HepG2 (cell line): Measurements from ENCODE around the gene MYO3B. TPM values are rescaled to one million over a fixed set of nuclear protein-coding genes. Genes with fewer than 3 reads are reported as not detected.

Experiments used
- ATAC-seq: fragments of 200-7000 bp; cut with Tn5 transposase; 3 replicates; pipeline ENCODE4 v1.9.1; 2020; ENCODE audit warnings: mild to moderate bottlenecking, moderate library complexity
- BruUV-seq: library from RNA; stranded (reverse); fragments of 400-500 nt; replicated peaks from 2 replicates; lab custom pipeline; 2021; lab: Mats Ljungman, UMichigan
- CTCF ChIA-PET: fragments of 300-600 bp; formaldehyde crosslinking; extraction: SDS; loops from one replicate; lab custom pipeline; 2021; ENCODE audit warnings: low total read pairs, inconsistent platforms, low intra/inter-chr PET ratio; lab: Yijun Ruan, JAX
- POLR2A ChIA-PET: fragments of 350-600 bp; sonication (Branson Sonifier 250); formaldehyde crosslinking; loops from one replicate; lab custom pipeline; 2020; ENCODE audit warnings: antibody characterized with exemption, inconsistent platforms; lab: Yijun Ruan, JAX
- DNase-seq: peaks from one replicate; pipeline ENCODE4 v3.0.0-alpha.2; 2015; ENCODE audit warnings: low spot score
- FAIRE-seq: peaks from 3 replicates; lab custom pipeline; 2011; peaks lifted over from hg19 to GRCh38; lab: Jason Lieb, UNC
- H2AFZ ChIP-seq: one replicate; pipeline ENCODE4 v1.6.1; 2011; ENCODE audit warnings: low read length, inconsistent platforms
- H3K27ac ChIP-seq: fragments of 300-600 bp; 3 replicates; pipeline ENCODE4 v1.8.0; 2011; ENCODE audit warnings: mixed run types, mild to moderate bottlenecking, mixed read lengths, low read length, inconsistent platforms; ENCODE audit not compliant: insufficient read depth; ENCODE audit errors: extremely low read length
- H3K27me3 ChIP-seq, 2 experiments: fragments of 200-600 bp in 1 of 2; 2 replicates in 1 of 2; 3 replicates in 1 of 2; pipeline versions ENCODE4 v1.6.0 to v1.8.0; 2011; ENCODE audit warnings: low read length in 2 of 2, mild to moderate bottlenecking in 2 of 2, moderate library complexity in 2 of 2, inconsistent platforms in 1 of 2; ENCODE audit not compliant: insufficient read depth in 2 of 2, control insufficient read depth in 1 of 2
- H3K36me3 ChIP-seq, 2 experiments: fragments of 200-600 bp in 1 of 2; replicated peaks in 1 of 2; 2 replicates in 1 of 2; 3 replicates in 1 of 2; pipeline versions ENCODE4 v1.5.1 to v1.8.0; 2011; ENCODE audit warnings: low read length in 2 of 2, inconsistent platforms in 1 of 2; ENCODE audit not compliant: insufficient read depth in 2 of 2, control insufficient read depth in 1 of 2
- H3K4me1 ChIP-seq: 2 replicates; pipeline ENCODE4 v1.5.1; 2012; ENCODE audit warnings: low read length, inconsistent platforms; ENCODE audit not compliant: insufficient read depth
- H3K4me2 ChIP-seq: 2 replicates; pipeline ENCODE4 v1.6.0; 2011; ENCODE audit warnings: low read depth, low read length, inconsistent platforms
- H3K4me3 ChIP-seq, 3 experiments: fragments of 200-600 bp in 1 of 3; sonication (generic), shearing (Covaris generic) in 1 of 3; replicated peaks in 1 of 3; 2 replicates each; pipeline ENCODE4 v1.5.1; 2011 to 2016; ENCODE audit warnings: low read length in 3 of 3, inconsistent platforms in 2 of 3, low read depth in 2 of 3, mild to moderate bottlenecking in 2 of 3, control low read depth in 1 of 3, mixed read lengths in 1 of 3; ENCODE audit not compliant: insufficient read depth in 1 of 3
- H3K79me2 ChIP-seq: one replicate; pipeline ENCODE4 v1.6.1; 2011; ENCODE audit warnings: low read length, inconsistent platforms; ENCODE audit not compliant: insufficient read depth
- H3K9ac ChIP-seq: 2 replicates; pipeline ENCODE4 v1.6.0; 2011; ENCODE audit warnings: mild to moderate bottlenecking, low read depth, low read length, inconsistent platforms; ENCODE audit not compliant: insufficient read depth
- H3K9me3 ChIP-seq: 2 replicates; pipeline ENCODE4 v1.5.1; 2012; ENCODE audit warnings: mild to moderate bottlenecking, low read length
- H4K20me1 ChIP-seq: 2 replicates; pipeline ENCODE4 v1.6.0; 2011; ENCODE audit warnings: inconsistent platforms, mild to moderate bottlenecking, low read length, moderate library complexity; ENCODE audit not compliant: insufficient read depth
- AGO2 ChIP-seq: fragments of 200-400 bp; formaldehyde crosslinking; optimal IDR thresholded peaks from 2 replicates; pipeline ENCODE3; 2017; ENCODE audit warnings: mild to moderate bottlenecking, low read depth, low read length, moderate library complexity
- ARNTL ChIP-seq: sonication (generic); formaldehyde crosslinking; IDR thresholded peaks from 2 replicates; pipeline ENCODE4 v1.4.0; 2020; ENCODE audit warnings: mild to moderate bottlenecking, missing genetic modification reagents
- HNRNPLL ChIP-seq: fragments of 200-400 bp; formaldehyde crosslinking; IDR thresholded peaks from 2 replicates; pipeline ENCODE4 v1.6.1; 2017; ENCODE audit warnings: mild to moderate bottlenecking, low read depth, low read length; ENCODE audit not compliant: poor library complexity, severe bottlenecking
- MAFF ChIP-seq: IDR thresholded peaks from 2 replicates; pipeline ENCODE4 v1.6.1; 2011; ENCODE audit warnings: low read depth, low read length, improper control_type of control experiment
- NONO ChIP-seq, 2 experiments: fragments of 450-650 bp in 1 of 2; sonication (generic) in 1 of 2; formaldehyde crosslinking in 1 of 2; IDR thresholded peaks in 1 of 2; conservative IDR thresholded peaks in 1 of 2; 2 replicates each; pipeline versions ENCODE4 v1.6.1 to v1.8.0; 2017 to 2022; ENCODE audit warnings: mild to moderate bottlenecking in 1 of 2, missing genetic modification reagents in 1 of 2, moderate library complexity in 1 of 2
- SKI ChIP-seq: fragments of 450-650 bp; IDR thresholded peaks from one replicate; pipeline ENCODE4 v1.6.1; 2018; ENCODE audit warnings: mild to moderate bottlenecking; ENCODE audit not compliant: partially characterized antibody
- ZNF563 ChIP-seq: sonication (generic); formaldehyde crosslinking; IDR thresholded peaks from 2 replicates; pipeline ENCODE4 v1.8.0; 2022; ENCODE audit warnings: mild to moderate bottlenecking, moderate library complexity, missing genetic modification reagents
- WGBS: methylation state at CpG from one replicate; pipeline ENCODE4 v1.1.6; 2017; ENCODE audit warnings: low lambda C conversion rate; 5-methylcytosine and 5-hydroxymethylcytosine counted together
- in situ Hi-C: cut with HindIII; loops from 2 replicates; pipeline ENCODE4 v1.10.0; 2017; ENCODE audit warnings: low pct_unique_long_range_greater_than_20kb; ENCODE audit not compliant: extremely low pct_ligation_motif_present
- intact Hi-C: fragments of 100-400 bp; cut with micrococcal nuclease; formaldehyde crosslinking; loops from one replicate; pipeline ENCODE4 v1.10.0; 2022; ENCODE audit not compliant: unreplicated experiment
- polyA plus RNA-seq, 8 experiments: library from polyadenylated mRNA; depleted of rRNA in 3 of 8; stranded (reverse) in 7 of 8; unstranded in 1 of 8; fragments of >200 nt; fragmentation: Illumina TruSeq in 4 of 8; extraction: Trizol in 4 of 8; gene quantifications; 2 replicates each; pipeline versions ENCODE4 v1.2.1 to v1.2.3, GENCODE V29; 2011 to 2016; ENCODE audit warnings: low read depth in 4 of 8, missing spikeins in 1 of 8, mixed read lengths in 1 of 8; ENCODE audit not compliant: insufficient read depth in 1 of 8
- total RNA-seq, 5 experiments: library from RNA; depleted of rRNA; stranded (reverse); fragments of >200 nt; fragmentation: Illumina TruSeq; extraction: Trizol; gene quantifications; 2 replicates each; pipeline ENCODE4 v1.2.3, GENCODE V29; 2016; ENCODE audit warnings: low read depth in 1 of 5
- TF ChIP-seq, protein P1 (sequence below): sonication (generic); formaldehyde crosslinking; conservative IDR thresholded peaks from 2 replicates; pipeline ENCODE4 v1.4.0; 2020; ENCODE audit warnings: missing genetic modification reagents
- TF ChIP-seq, protein P2 (sequence below): sonication (generic); formaldehyde crosslinking; conservative IDR thresholded peaks from 2 replicates; pipeline ENCODE4 v1.4.0; 2020; ENCODE audit warnings: missing genetic modification reagents

MYO3B gene
- total and polyA plus RNA-seq, 2 of the 13 experiments (the other 11 are each of a cell fraction or from before 2014, with no cell fraction given), result 0.01 TPM; not detected in 1

DNA sequence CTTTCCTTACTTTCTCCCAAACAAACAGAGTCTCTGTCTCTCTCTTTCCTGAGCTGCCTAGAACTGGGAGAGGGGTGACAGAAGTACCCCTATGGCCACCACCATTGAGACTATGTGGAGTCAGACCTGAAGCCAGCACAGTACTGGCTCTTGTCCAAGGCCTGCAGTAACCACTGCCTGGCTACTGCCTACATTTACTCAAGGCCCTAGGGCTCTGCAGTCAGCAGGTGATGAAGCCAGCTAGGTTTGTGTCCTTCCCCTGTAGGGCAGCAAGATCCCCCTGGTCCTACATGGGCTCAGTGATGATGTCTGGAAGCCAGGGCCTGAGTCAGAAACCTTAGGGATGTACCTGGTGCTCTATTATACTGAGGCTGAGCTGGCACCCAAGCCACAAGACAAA is 12.2 kb downstream of the MYO3B start (continued):
- TF ChIP-seq NONO (IDR thresholded peaks at IDR 0.05) (no peak), NONO (CRISPR knock-in tag; conservative IDR thresholded peaks at IDR 0.05) (no peak), AGO2 (no peak), ARNTL (CRISPR knock-in tag) (no peak), HNRNPLL (no peak), SKI (no peak), MAFF (no peak)
- TF ChIP-seq, protein P1, sequence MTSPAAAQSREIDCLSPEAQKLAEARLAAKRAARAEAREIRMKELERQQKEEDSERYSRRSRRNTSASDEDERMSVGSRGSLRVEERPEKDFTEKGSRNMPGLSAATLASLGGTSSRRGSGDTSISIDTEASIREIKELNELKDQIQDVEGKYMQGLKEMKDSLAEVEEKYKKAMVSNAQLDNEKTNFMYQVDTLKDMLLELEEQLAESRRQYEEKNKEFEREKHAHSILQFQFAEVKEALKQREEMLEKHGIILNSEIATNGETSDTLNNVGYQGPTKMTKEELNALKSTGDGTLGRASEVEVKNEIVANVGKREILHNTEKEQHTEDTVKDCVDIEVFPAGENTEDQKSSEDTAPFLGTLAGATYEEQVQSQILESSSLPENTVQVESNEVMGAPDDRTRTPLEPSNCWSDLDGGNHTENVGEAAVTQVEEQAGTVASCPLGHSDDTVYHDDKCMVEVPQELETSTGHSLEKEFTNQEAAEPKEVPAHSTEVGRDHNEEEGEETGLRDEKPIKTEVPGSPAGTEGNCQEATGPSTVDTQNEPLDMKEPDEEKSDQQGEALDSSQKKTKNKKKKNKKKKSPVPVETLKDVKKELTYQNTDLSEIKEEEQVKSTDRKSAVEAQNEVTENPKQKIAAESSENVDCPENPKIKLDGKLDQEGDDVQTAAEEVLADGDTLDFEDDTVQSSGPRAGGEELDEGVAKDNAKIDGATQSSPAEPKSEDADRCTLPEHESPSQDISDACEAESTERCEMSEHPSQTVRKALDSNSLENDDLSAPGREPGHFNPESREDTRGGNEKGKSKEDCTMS (CRISPR knock-in tag), result no peak

DNA sequence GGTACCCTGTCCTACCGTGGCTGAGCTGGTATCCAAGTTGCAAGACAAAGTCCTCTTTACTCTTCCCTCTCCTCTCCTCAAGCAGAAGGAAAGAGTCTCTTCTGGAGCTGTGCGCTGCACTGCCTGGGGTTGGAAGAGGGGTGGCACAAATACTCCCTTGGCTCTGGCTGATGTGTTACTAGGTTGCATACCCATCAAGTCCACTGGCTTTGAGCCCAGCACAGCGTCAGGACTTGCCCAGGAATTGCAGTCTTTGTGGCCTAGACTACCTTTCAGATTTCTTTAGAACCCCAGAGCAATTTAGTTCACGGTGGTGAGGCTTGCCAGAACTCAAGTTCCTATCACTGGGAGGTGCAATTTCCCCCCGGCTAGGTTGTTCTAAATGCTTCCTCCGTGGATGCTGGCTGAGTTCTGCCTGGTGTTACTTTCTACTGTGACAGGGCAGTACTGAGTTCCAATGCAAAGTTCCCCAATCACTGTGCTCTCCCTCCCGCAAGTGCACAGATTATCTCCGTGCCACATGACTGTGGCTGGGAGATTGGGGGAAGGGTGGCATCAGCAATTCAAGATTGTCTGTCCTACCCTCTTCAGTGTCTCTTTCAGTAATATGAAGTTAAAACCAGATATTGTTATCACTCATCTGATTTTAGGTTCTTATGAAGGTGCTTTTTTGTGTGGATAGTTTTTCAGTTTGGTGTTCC is 13.4 kb downstream of the MYO3B start:
- Histone ChIP-seq H3K9me3 (no peaks in the 10 kb centered on the region; the same call in 1 of the 2 replicates), H4K20me1 (no peaks in the 10 kb centered on the region), H3K36me3 (no peaks in the 10 kb centered on the region), H3K4me1 (no peaks in the 10 kb centered on the region), H3K4me3 (no peak overlapping the region), H3K27ac (no peak overlapping the region), H2AFZ (no peak overlapping the region), H3K9ac (no peak overlapping the region), H3K27me3 (no peaks in the 10 kb centered on the region), H3K79me2 (no peaks in the 10 kb centered on the region), H3K4me2 (no peak overlapping the region)
- ChIA-PET CTCF (no interaction called here), POLR2A (no interaction called here)
- FAIRE-seq (no peak), DNase-seq (no peak), ATAC-seq (no peak)
- in situ Hi-C loops, result no loop called here
- TF ChIP-seq, protein P2, sequence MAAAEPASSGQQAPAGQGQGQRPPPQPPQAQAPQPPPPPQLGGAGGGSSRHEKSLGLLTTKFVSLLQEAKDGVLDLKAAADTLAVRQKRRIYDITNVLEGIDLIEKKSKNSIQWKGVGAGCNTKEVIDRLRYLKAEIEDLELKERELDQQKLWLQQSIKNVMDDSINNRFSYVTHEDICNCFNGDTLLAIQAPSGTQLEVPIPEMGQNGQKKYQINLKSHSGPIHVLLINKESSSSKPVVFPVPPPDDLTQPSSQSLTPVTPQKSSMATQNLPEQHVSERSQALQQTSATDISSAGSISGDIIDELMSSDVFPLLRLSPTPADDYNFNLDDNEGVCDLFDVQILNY (CRISPR knock-in tag), result no peak
- 0 out of 2 replicates have a peak, but pooled peaks have one; percentile 29 for TF ChIP-seq ZNF563
- no TSS peak for BruUV-seq
- 42% methylated on average over 8 of the region's 8 CpGs for WGBS
- intact Hi-C loops, result no loop called here
